ENCODE data around the gene LBHD1.

DNA sequence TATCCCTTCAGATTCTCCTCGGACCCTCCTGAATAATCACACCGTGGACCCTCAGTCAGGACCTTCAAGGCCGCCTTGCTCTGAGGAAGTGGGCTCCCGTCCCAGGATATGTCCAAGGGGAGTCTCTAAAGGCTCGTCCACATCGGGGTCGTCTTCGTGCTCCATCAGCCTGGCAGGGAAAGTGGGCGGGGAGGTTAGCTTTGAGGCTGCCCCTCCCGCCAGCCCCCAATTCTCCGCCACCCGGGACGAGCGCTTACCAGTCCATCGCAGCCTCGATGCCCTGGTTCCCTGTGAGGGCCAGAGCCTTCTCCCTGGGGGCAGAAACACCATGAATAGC lies 6.3 kb upstream of the LBHD1 start:
- TF ChIP-seq POLR2A (IDR thresholded peaks at IDR 0.05): no peak
- no peak for TF ChIP-seq POLR2AphosphoS5 (IDR thresholded peaks at IDR 0.05)
- TF ChIP-seq, protein P1, sequence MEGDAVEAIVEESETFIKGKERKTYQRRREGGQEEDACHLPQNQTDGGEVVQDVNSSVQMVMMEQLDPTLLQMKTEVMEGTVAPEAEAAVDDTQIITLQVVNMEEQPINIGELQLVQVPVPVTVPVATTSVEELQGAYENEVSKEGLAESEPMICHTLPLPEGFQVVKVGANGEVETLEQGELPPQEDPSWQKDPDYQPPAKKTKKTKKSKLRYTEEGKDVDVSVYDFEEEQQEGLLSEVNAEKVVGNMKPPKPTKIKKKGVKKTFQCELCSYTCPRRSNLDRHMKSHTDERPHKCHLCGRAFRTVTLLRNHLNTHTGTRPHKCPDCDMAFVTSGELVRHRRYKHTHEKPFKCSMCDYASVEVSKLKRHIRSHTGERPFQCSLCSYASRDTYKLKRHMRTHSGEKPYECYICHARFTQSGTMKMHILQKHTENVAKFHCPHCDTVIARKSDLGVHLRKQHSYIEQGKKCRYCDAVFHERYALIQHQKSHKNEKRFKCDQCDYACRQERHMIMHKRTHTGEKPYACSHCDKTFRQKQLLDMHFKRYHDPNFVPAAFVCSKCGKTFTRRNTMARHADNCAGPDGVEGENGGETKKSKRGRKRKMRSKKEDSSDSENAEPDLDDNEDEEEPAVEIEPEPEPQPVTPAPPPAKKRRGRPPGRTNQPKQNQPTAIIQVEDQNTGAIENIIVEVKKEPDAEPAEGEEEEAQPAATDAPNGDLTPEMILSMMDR (IDR thresholded peaks at IDR 0.05): no peak
- no peak for TF ChIP-seq EP300 (IDR thresholded peaks at IDR 0.05; ENCODE audit: low read depth)

All from transverse colon (tissue), 4 donors.